Coronary artery (tissue), 2 donors: ENCODE results near the gene HIVEP1.

Source experiments
- DNase-seq: peaks from one replicate; pipeline ENCODE4 v3.0.0-alpha.2; 2017; ENCODE audit warnings: low spot score
- H3K27ac ChIP-seq, 2 donors: fragments of 200-600 bp; sonication (generic); one replicate each; pipeline ENCODE4 v1.5.1; 2016 to 2019
- H3K4me3 ChIP-seq: fragments of 200-600 bp; sonication (generic); 2 replicates; pipeline ENCODE4 v1.5.1; 2016; ENCODE audit warnings: mild to moderate bottlenecking, moderate library complexity
- TF ChIP-seq, protein P1 (sequence below): fragments of 200-600 bp; sonication (generic); IDR thresholded peaks from one replicate; pipeline ENCODE4 v1.5.1; 2019; ENCODE audit warnings: antibody characterized with exemption

Gene HIVEP1

DNA sequence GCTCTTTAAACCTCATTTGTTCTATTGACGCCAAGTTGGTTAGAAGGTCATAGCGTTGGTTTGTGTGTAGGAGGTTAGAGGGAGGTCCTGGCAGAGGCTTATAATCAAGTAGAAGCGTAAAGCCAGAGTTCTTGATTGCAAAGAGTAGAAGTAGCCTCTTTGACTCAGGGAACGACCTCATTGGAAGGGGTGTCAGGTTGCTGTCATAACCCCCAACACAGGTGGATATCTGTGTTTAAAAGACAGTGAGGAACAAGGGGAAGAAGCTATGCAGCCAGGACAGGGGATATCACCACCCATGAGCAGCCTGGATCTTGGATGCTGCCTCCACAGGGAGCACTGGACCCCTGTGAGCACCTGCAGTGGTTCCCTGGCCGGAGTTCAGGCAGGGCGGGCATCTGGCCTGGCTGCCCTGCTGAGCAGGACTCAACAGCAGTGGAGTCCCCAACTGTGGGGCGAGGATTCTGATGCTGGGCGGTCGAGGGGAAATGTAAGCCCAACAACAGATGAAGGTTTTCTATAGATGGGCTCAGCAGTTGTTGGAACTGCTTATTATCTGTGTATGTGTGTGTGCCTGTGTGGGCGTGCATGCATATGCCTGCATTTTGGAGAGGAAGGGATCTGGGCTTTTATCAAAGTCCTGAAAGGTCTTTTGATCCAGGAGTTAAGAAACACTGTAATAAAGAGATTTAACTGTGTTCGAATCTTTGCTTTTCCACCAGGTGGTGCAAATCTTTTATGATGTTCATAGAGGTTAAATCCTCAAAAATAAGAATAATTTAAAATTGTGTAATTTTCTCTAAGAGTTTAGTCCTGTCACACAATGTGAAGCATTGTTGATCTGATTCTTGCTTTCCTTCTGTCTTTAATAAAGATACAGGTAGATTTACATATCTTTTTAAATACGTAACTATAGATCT is 27.7 kb downstream of the HIVEP1 start:
- no peak overlapping the region for H3K27ac ChIP-seq
- no peak for DNase-seq
- TF ChIP-seq, protein P1, sequence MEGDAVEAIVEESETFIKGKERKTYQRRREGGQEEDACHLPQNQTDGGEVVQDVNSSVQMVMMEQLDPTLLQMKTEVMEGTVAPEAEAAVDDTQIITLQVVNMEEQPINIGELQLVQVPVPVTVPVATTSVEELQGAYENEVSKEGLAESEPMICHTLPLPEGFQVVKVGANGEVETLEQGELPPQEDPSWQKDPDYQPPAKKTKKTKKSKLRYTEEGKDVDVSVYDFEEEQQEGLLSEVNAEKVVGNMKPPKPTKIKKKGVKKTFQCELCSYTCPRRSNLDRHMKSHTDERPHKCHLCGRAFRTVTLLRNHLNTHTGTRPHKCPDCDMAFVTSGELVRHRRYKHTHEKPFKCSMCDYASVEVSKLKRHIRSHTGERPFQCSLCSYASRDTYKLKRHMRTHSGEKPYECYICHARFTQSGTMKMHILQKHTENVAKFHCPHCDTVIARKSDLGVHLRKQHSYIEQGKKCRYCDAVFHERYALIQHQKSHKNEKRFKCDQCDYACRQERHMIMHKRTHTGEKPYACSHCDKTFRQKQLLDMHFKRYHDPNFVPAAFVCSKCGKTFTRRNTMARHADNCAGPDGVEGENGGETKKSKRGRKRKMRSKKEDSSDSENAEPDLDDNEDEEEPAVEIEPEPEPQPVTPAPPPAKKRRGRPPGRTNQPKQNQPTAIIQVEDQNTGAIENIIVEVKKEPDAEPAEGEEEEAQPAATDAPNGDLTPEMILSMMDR: no peak
- H3K4me3 ChIP-seq: no peak overlapping the region

DNA sequence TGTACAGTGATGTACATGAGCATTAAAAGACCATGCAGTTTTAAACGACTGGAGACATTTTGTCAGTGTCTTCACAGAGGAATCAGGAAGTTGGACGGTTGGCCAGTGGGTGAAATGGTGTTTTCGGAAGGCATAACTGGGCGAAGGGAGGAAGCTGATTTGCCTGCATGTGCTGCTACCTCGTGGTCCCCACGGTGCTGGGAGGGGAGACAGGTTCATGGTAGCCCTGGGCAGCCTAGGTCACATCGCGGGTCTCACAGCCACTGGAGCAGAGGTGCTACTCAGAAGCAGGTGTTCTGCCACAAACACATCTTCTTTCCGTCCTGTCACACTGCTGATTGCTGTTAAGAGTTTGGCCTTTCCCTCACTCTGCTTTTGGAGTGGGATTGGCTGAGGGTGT is 35.2 kb downstream of the HIVEP1 start:
- TF ChIP-seq, protein P1: no peak
- no peak for DNase-seq
- H3K4me3 ChIP-seq: no peak overlapping the region
- no peak overlapping the region for H3K27ac ChIP-seq

DNA sequence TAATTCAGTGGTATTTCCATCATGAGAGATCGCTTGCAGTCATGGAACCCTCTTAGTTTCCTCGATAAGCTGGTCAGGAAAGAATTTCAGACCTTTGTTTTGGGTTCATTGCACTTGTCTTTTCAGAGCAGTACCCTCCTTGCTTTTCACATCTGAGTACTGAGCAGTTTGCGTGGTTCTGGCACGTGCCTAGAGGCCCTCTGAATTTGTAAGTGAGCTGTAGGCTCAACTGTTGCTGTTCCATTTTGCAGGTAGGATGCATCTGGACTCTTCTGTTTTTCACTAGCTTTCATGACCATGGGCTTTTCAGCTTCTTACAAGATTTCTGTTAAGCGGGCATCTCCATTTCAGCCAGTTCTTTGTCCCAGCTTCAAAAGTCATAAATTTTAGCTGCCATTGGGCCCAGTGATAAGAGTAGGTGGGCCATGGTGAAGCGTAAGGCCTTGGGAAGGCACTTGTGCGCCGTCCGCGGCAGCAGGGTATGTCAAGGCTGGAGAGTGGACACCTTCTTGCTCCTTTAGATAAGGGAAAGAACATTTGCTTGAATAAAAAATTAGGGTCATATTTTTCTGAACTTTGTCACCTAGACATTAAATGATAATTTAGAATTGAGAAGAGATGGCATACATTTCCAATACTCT is 35.8 kb downstream of the HIVEP1 start:
- no peak for DNase-seq
- no peak overlapping the region for H3K4me3 ChIP-seq
- TF ChIP-seq, protein P1: no peak
- no peak overlapping the region for H3K27ac ChIP-seq

DNA sequence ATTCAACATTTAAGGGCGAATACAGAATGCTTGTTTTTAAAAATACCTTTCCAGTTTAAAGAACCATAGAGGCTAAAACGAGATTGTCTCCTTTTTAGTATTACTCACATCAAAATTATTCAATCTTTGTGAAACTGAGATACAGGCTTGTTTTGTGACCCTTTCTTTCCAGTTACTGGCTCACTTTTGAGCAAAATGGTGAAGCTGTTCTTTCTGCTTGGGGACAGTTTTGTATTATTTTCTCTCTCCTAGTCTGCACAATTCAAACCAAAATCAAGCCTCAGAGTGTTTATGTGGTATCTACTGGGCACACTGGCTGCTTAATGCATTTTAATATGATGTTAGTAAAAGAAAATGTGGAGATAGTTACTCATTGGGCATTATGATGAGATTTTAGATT is 36.5 kb downstream of the HIVEP1 start:
- no peak overlapping the region for H3K4me3 ChIP-seq
- TF ChIP-seq, protein P1: no peak
- no peak for DNase-seq
- H3K27ac ChIP-seq: no peak overlapping the region

DNA sequence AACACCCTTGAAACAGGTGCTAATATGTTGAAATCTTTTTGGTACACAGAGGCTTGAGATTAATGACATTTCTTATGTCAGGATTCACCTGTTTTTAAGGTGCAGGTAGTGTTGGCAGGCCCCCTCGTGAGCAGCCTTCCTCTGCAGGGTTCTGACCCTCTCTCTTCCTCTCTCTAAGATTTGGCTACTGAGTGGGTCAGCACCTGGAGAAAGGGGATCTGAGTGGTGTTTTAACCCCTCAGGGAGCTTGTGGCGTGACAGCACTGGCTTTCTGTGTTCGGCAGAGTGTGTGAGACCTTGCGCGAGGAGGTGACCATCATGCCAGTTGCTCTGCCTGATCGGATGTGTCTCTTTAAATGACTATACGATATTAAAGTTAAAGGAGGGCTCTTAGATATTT is 37.1 kb downstream of the HIVEP1 start:
- Histone ChIP-seq H3K4me3 (no peak overlapping the region), H3K27ac (no peak overlapping the region)
- DNase-seq: no peak
- TF ChIP-seq, protein P1: no peak

DNA sequence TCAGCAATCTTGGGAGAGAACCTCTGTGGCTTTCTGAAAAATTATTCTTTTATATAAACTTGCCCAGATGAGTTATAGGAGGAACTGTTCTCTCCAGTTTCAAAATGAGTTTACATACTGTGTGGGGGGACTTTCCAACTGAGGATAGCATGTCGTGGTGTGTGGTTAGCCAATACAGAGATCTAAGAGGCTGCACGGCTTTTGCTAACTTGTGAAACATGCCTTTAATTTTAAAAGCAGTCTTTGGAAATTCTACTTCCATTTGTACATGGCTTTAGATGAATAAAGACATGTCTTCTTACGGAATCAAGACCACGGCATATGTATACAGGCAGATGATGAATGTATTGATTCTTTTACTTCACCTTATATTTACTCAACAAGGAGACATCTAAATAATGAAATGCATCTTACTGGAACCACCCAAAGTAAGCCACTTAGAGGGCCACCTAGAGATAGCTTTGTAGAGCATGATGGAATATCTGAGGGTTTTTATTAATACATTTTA is 39.8 kb downstream of the HIVEP1 start:
- DNase-seq: no peak
- no peak overlapping the region for H3K4me3 ChIP-seq
- TF ChIP-seq, protein P1: no peak
- H3K27ac ChIP-seq: no peak overlapping the region
